SJCRH30 (cell line): ENCODE results near the gene ANKZF1. TPM values are rescaled to one million over a fixed set of nuclear protein-coding genes. Genes with fewer than 3 reads are reported as not detected.

Experiments
- DNase-seq, 2 experiments: peaks; one replicate each; pipeline ENCODE4 v3.0.0-alpha.2; 2015 to 2020
- H3K27ac ChIP-seq: fragments of 250-450 bp; sonication (Bioruptor Pico); 2 replicates; pipeline ENCODE4 v1.5.1; 2020; ENCODE audit warnings: mild to moderate bottlenecking, moderate library complexity
- H3K27me3 ChIP-seq: fragments of 250-450 bp; sonication (Bioruptor Pico); 2 replicates; pipeline ENCODE4 v1.5.1; 2020; ENCODE audit warnings: mild to moderate bottlenecking, moderate library complexity
- H3K36me3 ChIP-seq: fragments of 250-450 bp; sonication (Bioruptor Pico); 2 replicates; pipeline ENCODE4 v1.5.1; 2020; ENCODE audit warnings: mild to moderate bottlenecking, moderate library complexity
- H3K4me1 ChIP-seq: fragments of 250-450 bp; sonication (Bioruptor Pico); 2 replicates; pipeline ENCODE4 v1.5.1; 2020; ENCODE audit warnings: mild to moderate bottlenecking, moderate library complexity
- H3K4me3 ChIP-seq: fragments of 250-450 bp; sonication (Bioruptor Pico); 2 replicates; pipeline ENCODE4 v1.5.1; 2020; ENCODE audit warnings: mild to moderate bottlenecking, moderate library complexity
- H3K9me3 ChIP-seq: fragments of 250-450 bp; sonication (Bioruptor Pico); replicated peaks from 2 replicates; pipeline ENCODE4 v1.5.1; 2020; ENCODE audit warnings: mild to moderate bottlenecking, moderate library complexity
- total RNA-seq: library from RNA; depleted of rRNA; stranded (reverse); fragments of >200 nt; shearing (Covaris generic); gene quantifications from 2 replicates; pipeline ENCODE4 v1.2.3, GENCODE V29; 2014; rRNA removed

Gene ANKZF1
- total RNA-seq, 1 experiment from 2014 or later, result 28.7 TPM

GRCh38 chr2:219285894-219286425 lies 56.4 kb downstream of the ANKZF1 start:
- Histone ChIP-seq H3K4me3 (no peak overlapping the region), H3K36me3 (no peaks in the 10 kb centered on the region), H3K4me1 (no peaks in the 10 kb centered on the region), H3K9me3 (no peaks in the 10 kb centered on the region), H3K27me3 (no peaks in the 10 kb centered on the region), H3K27ac (no peak overlapping the region)
- no peak for DNase-seq

Other genes starting within 250 kb of the ANKZF1 start
- gene FEV, start 244.6 kb upstream of the ANKZF1 start, total RNA-seq, result not detected in 2 replicates
- 0.15 TPM in 1 of 2 replicates, not detected in the other for gene CRYBA2, start 236.4 kb upstream of the ANKZF1 start, total RNA-seq
- not detected in 2 replicates for gene CFAP65, start 188.3 kb upstream of the ANKZF1 start, total RNA-seq
- gene IHH, start 168.9 kb upstream of the ANKZF1 start, total RNA-seq, result 0.10 TPM in 1 of 2 replicates, not detected in the other
- 19.6 and 21.7 TPM in 2 replicates for gene NHEJ1, start 69.0 kb upstream of the ANKZF1 start, total RNA-seq
- gene SLC23A3, start 59.8 kb upstream of the ANKZF1 start, total RNA-seq, result 0.10 and 0.13 TPM in 2 replicates
- gene CNPPD1, start 52.9 kb upstream of the ANKZF1 start, total RNA-seq, result 13.0 and 13.3 TPM in 2 replicates
- 32.0 and 38.0 TPM in 2 replicates for gene RETREG2, start 51.5 kb upstream of the ANKZF1 start, total RNA-seq
- gene ZFAND2B, start 23.0 kb upstream of the ANKZF1 start, total RNA-seq, result 16.0 and 16.2 TPM in 2 replicates
- gene ABCB6, start 10.8 kb upstream of the ANKZF1 start, total RNA-seq, result 18.6 and 26.5 TPM in 2 replicates
- gene ATG9A, start 170 bp upstream of the ANKZF1 start, total RNA-seq, result 35.3 and 37.8 TPM in 2 replicates
- gene GLB1L, start 15.6 kb downstream of the ANKZF1 start, total RNA-seq, result 2.9 and 4.2 TPM in 2 replicates
- 11.0 and 12.7 TPM in 2 replicates for gene STK16, start 15.7 kb downstream of the ANKZF1 start, total RNA-seq
- gene TUBA4B, start 23.4 kb downstream of the ANKZF1 start, total RNA-seq, result 0.08 TPM in 1 of 2 replicates, not detected in the other
- gene TUBA4A, start 24.1 kb downstream of the ANKZF1 start, total RNA-seq, result 188 and 197 TPM in 2 replicates
- gene DNAJB2, start 49.6 kb downstream of the ANKZF1 start, total RNA-seq, result 16.8 and 19.4 TPM in 2 replicates
- gene PTPRN, start 79.6 kb downstream of the ANKZF1 start, total RNA-seq, result not detected in 2 replicates
- gene RESP18, start 102.9 kb downstream of the ANKZF1 start, total RNA-seq, result not detected in 2 replicates
- 29.5 and 33.1 TPM in 2 replicates for gene DNPEP, start 158.1 kb downstream of the ANKZF1 start, total RNA-seq
- gene DES, start 188.6 kb downstream of the ANKZF1 start, total RNA-seq, result 331 and 376 TPM in 2 replicates
- gene SPEG, start 205.0 kb downstream of the ANKZF1 start, total RNA-seq, result 21.3 and 26.2 TPM in 2 replicates